C4-2B (cell line): ENCODE results near the gene DAB1.

ENCODE experiments used
- CTCF ChIP-seq: fragments of 450-650 bp; conservative IDR thresholded peaks from 2 replicates; pipeline ENCODE4 v1.5.1; 2017; ENCODE audit warnings: mild to moderate bottlenecking
- ZFX ChIP-seq: fragments of 450-650 bp; IDR thresholded peaks from 2 replicates; pipeline ENCODE4 v1.6.1; 2017

DNA sequence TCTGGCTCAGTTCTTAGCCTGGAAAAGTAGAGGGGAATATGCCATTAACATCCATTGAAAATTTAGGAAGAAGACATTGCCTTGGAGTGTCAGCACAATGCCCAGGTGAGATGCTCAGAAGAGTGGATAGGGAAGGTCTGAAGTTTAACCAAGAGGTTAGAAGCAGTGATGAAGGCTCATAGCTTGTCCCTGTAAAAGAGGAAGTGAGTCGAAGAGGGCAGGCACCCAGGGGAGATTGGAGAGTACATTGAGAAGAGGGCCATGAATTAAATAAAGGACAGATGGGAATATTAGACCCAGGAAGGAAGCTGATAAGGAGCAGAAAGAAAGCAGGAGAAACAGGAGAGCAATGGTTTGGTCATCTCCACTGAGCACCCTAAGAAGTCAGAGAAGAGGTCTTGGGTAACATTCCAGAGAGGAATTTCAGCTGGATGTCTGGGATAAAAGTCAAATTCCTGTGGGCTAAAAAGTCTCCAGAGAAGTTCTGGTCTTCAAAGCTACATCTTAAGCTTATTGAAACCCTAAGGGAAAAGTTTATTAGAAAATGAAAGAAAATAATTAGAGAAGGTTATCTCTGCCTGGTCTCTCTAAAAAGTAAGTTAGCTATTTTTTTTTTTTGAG is 475.3 kb downstream of the DAB1 start:
- TF ChIP-seq CTCF (no peak), ZFX (no peak)
